ENCODE data around the gene PADI2. TPM values are rescaled to one million over a fixed set of nuclear protein-coding genes. Genes with fewer than 3 reads are reported as not detected.

PADI2 gene
- total and polyA plus RNA-seq, 9 of the 15 experiments (the other 6 are each of a cell fraction or from before 2014, with no cell fraction given), result 0.01 to 0.11 (median 0.01) TPM; not detected in 5

GRCh38 chr1:17162941-17163340, 43.7 kb upstream of the PADI2 start:
- Histone ChIP-seq H3K9ac (ENCODE audit: insufficient read depth in 1 of 2, low read depth in 2 of 2, low read length in 2 of 2) (no peak overlapping the region; a peak in 1 of 4 replicates), H2AFZ (ENCODE audit: low read depth, low read length) (no peak overlapping the region), H3K4me1 (replicated peaks in 1 of 2; ENCODE audit: control insufficient read depth in 2 of 2, insufficient read depth in 2 of 2, low read length in 2 of 2) (no peaks in the 10 kb centered on the region), H3K9me1 (ENCODE audit: control insufficient read depth, insufficient read depth, low read length) (no peaks in the 10 kb centered on the region), H3K4me2 (ENCODE audit: insufficient read depth, low read length) (no peak overlapping the region), H3K79me2 (ENCODE audit: control insufficient read depth, insufficient read depth, low read length) (no peaks in the 10 kb centered on the region), H3K4me3 (no peak overlapping the region), H3K27me3 (ENCODE audit: control insufficient read depth in 2 of 2, insufficient read depth in 2 of 2, low read length in 2 of 2) (peaks cover 14 to 34% of the 10 kb centered on the region in 2 experiments; a peak in 4 of 5 replicates), H3K27ac (ENCODE audit: extremely low read depth, low read depth, low read length) (no peak overlapping the region), H3K9me3 (replicated peaks; ENCODE audit: control insufficient read depth, insufficient read depth, low read depth, low read length) (no peaks in the 10 kb centered on the region), H3K36me3 (ENCODE audit: control insufficient read depth, insufficient read depth, low read length) (no peaks in the 10 kb centered on the region), H4K20me1 (replicated peaks; ENCODE audit: control insufficient read depth, insufficient read depth, low read length) (no peaks in the 10 kb centered on the region; the same call in 1 of the 2 replicates)
- DNase-seq (ENCODE audit: extremely low read depth in 1 of 4, low spot score in 3 of 4), result peak in 1 of 4 experiments; percentile 7
- ChIA-PET POLR2A (interaction anchor here (0.6 kb wide), 1 partner anchor 543 kb away, joined by 3 read pairs; no protein-coding TSS in a partner anchor), CTCF (ENCODE audit: low intra/inter-chr PET ratio) (no interaction called here)
- WGBS (ENCODE audit: insufficient coverage, low coverage, missing lambda C conversion rate), result 1% methylated on average over 7 of the region's 7 CpGs
- ATAC-seq, result no peak; the same call in 1 of the 3 replicates
- intact Hi-C loops (cut with micrococcal nuclease) (no loop called here), in situ Hi-C loops (cut with MboI) (no loop called here)
- no peak for FAIRE-seq
- no TSS peak for BruUV-seq (replicated peaks)
- TF ChIP-seq NFYB (IDR thresholded peaks at IDR 0.05; ENCODE audit: extremely low read depth, insufficient read length), result no peak
- no peak for TF ChIP-seq POU5F1 (IDR thresholded peaks at IDR 0.05; ENCODE audit: borderline replicate concordance, low read depth, low read length, partially characterized antibody)
- TF ChIP-seq CHD1 (IDR thresholded peaks at IDR 0.05; ENCODE audit: low read length), result no peak
- no peak for TF ChIP-seq ZNF263 (CRISPR knock-in tag; IDR thresholded peaks at IDR 0.05; ENCODE audit: borderline replicate concordance)
- TF ChIP-seq GTF2E2 (tag; IDR thresholded peaks at IDR 0.05), result no peak
- TF ChIP-seq ZNF592 (IDR thresholded peaks at IDR 0.05), result no peak
- no peak for TF ChIP-seq TCF3 (CRISPR knock-in tag; IDR thresholded peaks at IDR 0.05)
- TF ChIP-seq ZNF407 (IDR thresholded peaks at IDR 0.05; ENCODE audit: low read depth), result no peak
- no peak for TF ChIP-seq FOXK1 (CRISPR knock-in tag; IDR thresholded peaks at IDR 0.05; ENCODE audit: borderline replicate concordance)
